IPS-20b (cell line): Measurements from ENCODE around the gene SLC25A45.

Experiments used
- H3K27ac ChIP-seq: one replicate; pipeline ENCODE4 v1.5.1; 2013; ENCODE audit warnings: low read length
- H3K27me3 ChIP-seq: 2 replicates; pipeline ENCODE4 v1.6.1; 2013; ENCODE audit warnings: mild to moderate bottlenecking, low read length, inconsistent platforms; ENCODE audit not compliant: insufficient read depth
- H3K36me3 ChIP-seq: 2 replicates; pipeline ENCODE4 v1.6.1; 2013; ENCODE audit warnings: low read depth, mild to moderate bottlenecking, inconsistent platforms, low read length, moderate library complexity; ENCODE audit not compliant: insufficient read depth
- H3K4me1 ChIP-seq: 2 replicates; pipeline ENCODE4 v1.6.1; 2013; ENCODE audit warnings: mild to moderate bottlenecking, control low read depth, inconsistent platforms, low read length, moderate library complexity; ENCODE audit not compliant: insufficient read depth
- H3K4me3 ChIP-seq: 2 replicates; pipeline ENCODE4 v1.5.1; 2013; ENCODE audit warnings: mild to moderate bottlenecking, low read length, inconsistent platforms
- H3K9ac ChIP-seq: 2 replicates; pipeline ENCODE4 v1.6.1; 2013; ENCODE audit warnings: low read depth, mild to moderate bottlenecking, inconsistent platforms, low read length, moderate library complexity
- H3K9me3 ChIP-seq: 2 replicates; pipeline ENCODE4 v1.6.1; 2013; ENCODE audit warnings: mild to moderate bottlenecking, low read depth, low read length, inconsistent platforms; ENCODE audit not compliant: insufficient read depth

The SLC25A45 gene

GRCh38 chr11:65411681-65412070 is 29.2 kb upstream of the SLC25A45 start:
- Histone ChIP-seq H3K9me3 (no peaks in the 10 kb centered on the region), H3K4me1 (peaks cover 2% of the 10 kb centered on the region; the same call in 1 of the 2 replicates), H3K9ac (no peak overlapping the region), H3K27ac (no peak overlapping the region), H3K4me3 (no peak overlapping the region), H3K36me3 (peaks cover 14% of the 10 kb centered on the region), H3K27me3 (no peaks in the 10 kb centered on the region)

GRCh38 chr11:65410936-65411680 is 28.7 kb upstream of the SLC25A45 start:
- no peaks in the 10 kb centered on the region for H3K4me1 ChIP-seq
- no peak overlapping the region for H3K4me3 ChIP-seq
- H3K9ac ChIP-seq = no peak overlapping the region

GRCh38 chr11:65404638-65405339 is 22.3 kb upstream of the SLC25A45 start:
- H3K4me1 ChIP-seq = peaks cover 2% of the 10 kb centered on the region; the same call in 1 of the 2 replicates
- no peak overlapping the region for H3K27ac ChIP-seq
- no peak overlapping the region for H3K9ac ChIP-seq
- peaks cover 29% of the 10 kb centered on the region for H3K36me3 ChIP-seq
- H3K4me3 ChIP-seq = no peak overlapping the region
- H3K9me3 ChIP-seq = no peaks in the 10 kb centered on the region
- H3K27me3 ChIP-seq = no peaks in the 10 kb centered on the region

More at GRCh38 chr11:65410936-65411680, 28.7 kb upstream of the SLC25A45 start:
- Histone ChIP-seq H3K36me3 (peaks cover 14% of the 10 kb centered on the region), H3K9me3 (no peaks in the 10 kb centered on the region), H3K27me3 (no peaks in the 10 kb centered on the region), H3K27ac (no peak overlapping the region)

- H3K9ac ChIP-seq = no peak overlapping the region
- peaks cover 23% of the 10 kb centered on the region for H3K36me3 ChIP-seq
- no peaks in the 10 kb centered on the region for H3K9me3 ChIP-seq
- H3K4me3 ChIP-seq = no peak overlapping the region
- H3K27ac ChIP-seq = no peak overlapping the region
- no peaks in the 10 kb centered on the region for H3K27me3 ChIP-seq
- peaks cover 2% of the 10 kb centered on the region; the same call in 1 of the 2 replicates for H3K4me1 ChIP-seq
These were observed 21.8 kb upstream of the SLC25A45 start for GRCh38 chr11:65404210-65404609.

- H3K9ac ChIP-seq = no peak overlapping the region
- H3K4me1 ChIP-seq = peaks cover 2% of the 10 kb centered on the region; the same call in 1 of the 2 replicates
- H3K27ac ChIP-seq = no peak overlapping the region
- no peaks in the 10 kb centered on the region for H3K9me3 ChIP-seq
- H3K27me3 ChIP-seq = no peaks in the 10 kb centered on the region
- no peak overlapping the region for H3K4me3 ChIP-seq
- peaks cover 22% of the 10 kb centered on the region for H3K36me3 ChIP-seq
These were observed 21.2 kb upstream of the SLC25A45 start for GRCh38 chr11:65403607-65404121.

- no peak overlapping the region for H3K4me3 ChIP-seq
- H3K9ac ChIP-seq = no peak overlapping the region
- H3K9me3 ChIP-seq = no peaks in the 10 kb centered on the region
- no peaks in the 10 kb centered on the region for H3K27me3 ChIP-seq
- H3K36me3 ChIP-seq = peaks cover 17% of the 10 kb centered on the region
- H3K27ac ChIP-seq = no peak overlapping the region
- H3K4me1 ChIP-seq = peaks cover 2% of the 10 kb centered on the region; the same call in 1 of the 2 replicates
These were observed 20.3 kb upstream of the SLC25A45 start for GRCh38 chr11:65402790-65403189.

DNA sequence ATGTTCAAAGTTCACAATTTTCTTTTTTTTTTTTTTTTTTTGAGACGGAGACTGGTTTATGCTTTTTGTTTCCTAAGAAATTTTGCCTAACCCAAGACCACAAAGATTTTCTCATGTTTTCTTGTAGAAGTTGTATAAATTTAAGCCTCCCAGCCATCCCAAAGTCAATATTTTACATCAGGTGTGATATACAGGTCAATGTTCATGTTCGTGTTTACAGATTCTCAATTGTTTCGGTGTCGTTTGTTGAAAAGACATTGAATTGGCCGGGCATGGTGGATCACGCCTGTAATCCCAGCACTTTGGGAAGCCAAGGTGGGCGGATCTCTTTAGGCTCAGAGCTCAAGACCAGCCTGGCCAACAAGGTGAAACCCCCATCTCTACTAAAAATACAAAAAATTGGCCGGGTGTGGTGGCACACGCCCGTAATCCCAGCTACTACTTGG is 19.4 kb upstream of the SLC25A45 start:
- H3K4me1 ChIP-seq = peaks cover 2% of the 10 kb centered on the region; the same call in 1 of the 2 replicates
- peaks cover 23% of the 10 kb centered on the region for H3K36me3 ChIP-seq
- H3K9ac ChIP-seq = no peak overlapping the region
- no peak overlapping the region for H3K4me3 ChIP-seq
- H3K27ac ChIP-seq = no peak overlapping the region
- H3K27me3 ChIP-seq = no peaks in the 10 kb centered on the region
- H3K9me3 ChIP-seq = no peaks in the 10 kb centered on the region

- no peaks in the 10 kb centered on the region for H3K27me3 ChIP-seq
- H3K4me3 ChIP-seq = no peak overlapping the region
- peaks cover 23% of the 10 kb centered on the region for H3K36me3 ChIP-seq
- H3K9me3 ChIP-seq = no peaks in the 10 kb centered on the region
- H3K9ac ChIP-seq = no peak overlapping the region
- H3K4me1 ChIP-seq = peaks cover 2% of the 10 kb centered on the region; the same call in 1 of the 2 replicates
- no peak overlapping the region for H3K27ac ChIP-seq
These were observed 18.8 kb upstream of the SLC25A45 start for GRCh38 chr11:65401073-65401802.

DNA sequence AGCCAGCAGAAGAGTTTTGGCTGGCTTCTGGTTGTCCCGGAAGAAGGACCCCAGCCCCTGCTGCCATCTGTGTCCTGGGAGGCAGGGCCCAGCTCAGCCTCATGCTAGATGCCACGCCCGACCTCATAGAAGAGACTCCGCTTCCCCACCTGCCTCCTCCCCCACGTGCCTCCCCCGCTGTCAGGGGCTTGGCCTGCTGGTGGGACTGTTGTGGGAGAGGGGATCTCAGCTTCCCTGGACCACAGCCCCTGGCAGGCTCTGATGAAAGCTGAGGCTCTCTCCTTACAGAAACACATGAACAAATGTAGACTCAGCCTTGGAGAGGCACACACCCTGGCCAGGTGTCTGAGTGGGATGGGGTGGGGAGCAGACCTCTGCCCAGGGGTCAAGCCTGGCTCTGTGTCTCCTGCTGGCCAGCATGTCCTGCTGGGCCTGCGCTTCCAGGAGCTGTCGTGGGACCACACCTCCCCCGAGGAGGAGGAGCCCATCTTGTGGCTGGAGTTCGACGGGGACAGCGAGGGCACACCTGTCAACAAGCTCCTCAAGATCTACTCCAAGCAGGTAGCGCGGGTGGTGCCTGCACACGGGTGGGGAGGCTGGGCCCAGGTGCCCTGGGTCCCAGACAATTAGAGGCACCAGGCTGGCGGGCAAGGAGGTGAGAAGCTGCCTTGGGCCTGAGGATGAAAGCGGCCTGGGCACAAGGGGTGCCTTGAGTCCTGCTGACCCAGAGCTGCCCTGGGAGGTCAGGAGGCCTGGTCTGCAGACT is 18.0 kb upstream of the SLC25A45 start:
- Histone ChIP-seq H3K4me3 (no peak overlapping the region), H3K9ac (no peak overlapping the region), H3K4me1 (peaks cover 2% of the 10 kb centered on the region; the same call in 1 of the 2 replicates), H3K27ac (no peak overlapping the region), H3K36me3 (peaks cover 23% of the 10 kb centered on the region), H3K9me3 (no peaks in the 10 kb centered on the region), H3K27me3 (no peaks in the 10 kb centered on the region)

DNA sequence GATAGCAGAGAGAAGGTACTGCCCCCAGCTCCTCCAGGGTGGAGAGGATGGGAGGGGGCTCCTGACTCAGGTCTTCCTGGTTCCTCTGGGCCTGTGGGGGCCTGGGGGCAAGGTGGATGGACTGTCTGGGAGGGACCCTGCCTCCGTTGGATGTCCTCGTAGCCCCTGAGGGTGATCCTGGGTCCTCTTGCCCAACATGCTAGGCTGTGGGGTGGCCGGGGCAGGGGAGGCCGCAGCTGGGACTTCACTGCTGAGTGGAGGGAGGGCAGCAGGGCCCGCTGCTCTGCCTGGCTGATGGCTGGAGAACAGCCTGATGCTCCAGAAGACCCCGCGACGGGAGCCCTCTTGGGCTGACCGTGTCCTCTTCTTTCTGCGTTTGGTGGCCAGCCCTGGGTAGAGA is 17.4 kb upstream of the SLC25A45 start:
- Histone ChIP-seq H3K36me3 (peaks cover 19% of the 10 kb centered on the region), H3K9me3 (no peaks in the 10 kb centered on the region), H3K4me1 (peaks cover 2% of the 10 kb centered on the region; the same call in 1 of the 2 replicates), H3K9ac (no peak overlapping the region), H3K27ac (no peak overlapping the region), H3K27me3 (no peaks in the 10 kb centered on the region), H3K4me3 (no peak overlapping the region)

- Histone ChIP-seq H3K36me3 (peaks cover 19% of the 10 kb centered on the region), H3K27me3 (no peaks in the 10 kb centered on the region), H3K4me3 (no peak overlapping the region), H3K27ac (no peak overlapping the region), H3K4me1 (peaks cover 2% of the 10 kb centered on the region; the same call in 1 of the 2 replicates), H3K9me3 (no peaks in the 10 kb centered on the region), H3K9ac (no peak overlapping the region)
These were observed 16.8 kb upstream of the SLC25A45 start for GRCh38 chr11:65399249-65399648.
